CD4-positive, alpha-beta memory T cell (primary cell): ENCODE measurements around the gene SDF2L1. TPM values are rescaled to one million over a fixed set of nuclear protein-coding genes. Genes with fewer than 3 reads are reported as not detected.

Source experiments
- CTCF ChIA-PET: fragments of 350-600 bp; sonication (Branson Sonifier 250); formaldehyde crosslinking; loops from one replicate; lab custom pipeline; 2021; ENCODE audit warnings: inconsistent platforms; ENCODE audit not compliant: partially characterized antibody; lab: Charles Lee
- POLR2A ChIA-PET: fragments of 350-600 bp; sonication (Branson Sonifier 250); formaldehyde crosslinking; loops from one replicate; lab custom pipeline; 2021; ENCODE audit not compliant: partially characterized antibody; lab: Charles Lee
- DNase-seq, 5 donors: peaks; one replicate each; pipeline versions ENCODE4 v3.0.0 to v3.0.0-alpha.2; 2020 to 2022; ENCODE audit warnings: mixed read lengths in 1 of 5
- H3K27ac ChIP-seq: one replicate; pipeline ENCODE4 v1.7.0; 2013; ENCODE audit warnings: low read depth, low read length
- H3K27me3 ChIP-seq: 2 replicates; pipeline ENCODE4 v1.7.0; 2013; ENCODE audit warnings: mild to moderate bottlenecking, low read length, moderate library complexity; ENCODE audit not compliant: insufficient read depth
- H3K36me3 ChIP-seq: 2 replicates; pipeline ENCODE4 v1.7.0; 2013; ENCODE audit warnings: mild to moderate bottlenecking, low read length, moderate library complexity; ENCODE audit not compliant: insufficient read depth
- H3K4me1 ChIP-seq: 2 replicates; pipeline ENCODE4 v1.7.0; 2013; ENCODE audit warnings: mild to moderate bottlenecking, low read length, moderate library complexity; ENCODE audit not compliant: insufficient read depth
- H3K4me3 ChIP-seq, 2 donors: one replicate each; pipeline ENCODE4 v1.7.0; 2013; ENCODE audit warnings: low read length in 2 of 2, mild to moderate bottlenecking in 1 of 2
- H3K9me3 ChIP-seq, 2 donors: one replicate each; pipeline ENCODE4 v1.7.0; 2013; ENCODE audit warnings: low read length in 2 of 2, control low read depth in 1 of 2; ENCODE audit not compliant: control insufficient read depth in 1 of 2
- H3K27ac Mint-ChIP-seq, 7 donors: one replicate each; pipeline ENCODE4 v1.8.0; 2020 to 2021; ENCODE audit warnings: mixed read lengths in 7 of 7, mild to moderate bottlenecking in 6 of 7, inconsistent platforms in 3 of 7, moderate library complexity in 3 of 7
- H3K27me3 Mint-ChIP-seq, 2 donors: one replicate each; pipeline ENCODE4 v1.8.0; 2020 to 2021; ENCODE audit warnings: mixed read lengths in 2 of 2
- H3K36me3 Mint-ChIP-seq, 2 donors: one replicate each; pipeline ENCODE4 v1.8.0; 2020 to 2021; ENCODE audit warnings: mixed read lengths in 2 of 2, inconsistent platforms in 1 of 2, mild to moderate bottlenecking in 1 of 2
- H3K4me1 Mint-ChIP-seq, 4 donors: one replicate each; pipeline ENCODE4 v1.8.0; 2020 to 2021; ENCODE audit warnings: mixed read lengths in 4 of 4, mild to moderate bottlenecking in 1 of 4
- H3K4me3 Mint-ChIP-seq, 8 donors: one replicate each; pipeline ENCODE4 v1.8.0; 2020 to 2021; ENCODE audit warnings: mixed read lengths in 8 of 8, mild to moderate bottlenecking in 7 of 8, moderate library complexity in 6 of 8, inconsistent platforms in 3 of 8
- H3K9me3 Mint-ChIP-seq, 8 donors: one replicate each; pipeline ENCODE4 v1.8.0; 2020 to 2021; ENCODE audit warnings: mixed read lengths in 8 of 8, mild to moderate bottlenecking in 5 of 8, inconsistent platforms in 3 of 8, moderate library complexity in 1 of 8
- intact Hi-C: fragments of 100-400 bp; cut with micrococcal nuclease; formaldehyde crosslinking; loops from one replicate; pipeline ENCODE4 v1.15.1; 2023
- polyA plus RNA-seq, 2 donors: library from polyadenylated mRNA; unstranded; fragments of 300-500 nt; fragmentation: Illumina TruSeq; gene quantifications; one replicate each; pipeline ENCODE4 v1.2.3, GENCODE V29; 2021
- total RNA-seq, 2 experiments: library from RNA; stranded (reverse); gene quantifications; one replicate each; pipeline ENCODE4 v1.2.3, GENCODE V29; 2021

The SDF2L1 gene
- total and polyA plus RNA-seq, 4 experiments from 2014 or later = 39.6 to 99.1 (median 61.2) TPM

DNA sequence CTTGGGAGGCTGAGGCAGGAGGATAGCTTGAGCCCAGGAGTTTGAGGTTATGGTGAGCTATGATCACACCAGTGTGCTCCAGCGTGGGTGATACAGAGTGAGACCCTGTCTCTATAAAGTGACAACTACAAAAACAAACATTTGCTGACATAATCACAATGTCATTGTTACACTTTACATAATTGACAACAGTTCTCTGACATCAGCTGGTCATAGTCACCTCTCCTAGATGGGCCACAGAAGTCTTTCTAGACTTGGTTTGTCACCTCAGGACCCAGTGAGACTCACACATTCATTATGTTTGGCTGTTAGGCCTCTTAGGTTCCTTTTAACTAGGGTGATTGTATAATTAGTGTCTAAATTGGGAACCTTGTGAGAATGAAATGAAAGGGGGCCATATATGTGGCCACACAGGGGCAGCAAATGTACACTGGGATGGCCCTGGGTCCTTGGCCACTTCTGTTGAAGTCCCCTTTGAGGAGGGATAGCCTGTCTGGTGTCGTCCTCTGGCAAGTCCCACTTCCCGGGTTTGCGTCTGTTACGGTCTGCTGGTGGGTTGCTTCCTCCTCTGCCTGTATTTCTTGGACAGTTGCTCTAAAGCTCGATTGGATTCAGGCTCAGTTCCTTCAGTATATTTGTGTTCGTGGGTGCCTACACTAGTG lies 17.9 kb downstream of the SDF2L1 start:
- intact Hi-C loops = no loop called here
- Mint-ChIP-seq H3K27ac (no peak overlapping the region), H3K4me1 (peaks cover 11 to 17% (median 14%) of the 10 kb centered on the region in 4 donors), H3K9me3 (peaks cover 0 to 2% (median 0%) of the 10 kb centered on the region in 8 donors), H3K27me3 (no peaks in the 10 kb centered on the region), H3K4me3 (peak overlapping the region in 3 of 8 donors; percentile 8 to 25 (median 17)), H3K36me3 (no peaks in the 10 kb centered on the region)
- POLR2A ChIA-PET = interaction anchor here (1.5 kb wide), 1 partner anchor 9 kb away, joined by 5 read pairs; no protein-coding TSS in a partner anchor
- CTCF ChIA-PET = interaction anchor here (0.8 to 2.0 kb wide), 3 partner anchors 13 to 30 kb away, joined by 3 to 8 read pairs (median 5); partner anchors contain the start of gene YDJC
- no peak for DNase-seq
- Histone ChIP-seq H3K4me1 (peaks cover 16% of the 10 kb centered on the region), H3K36me3 (no peaks in the 10 kb centered on the region), H3K9me3 (no peaks in the 10 kb centered on the region), H3K27me3 (no peaks in the 10 kb centered on the region), H3K27ac (no peak overlapping the region), H3K4me3 (no peak overlapping the region)

DNA sequence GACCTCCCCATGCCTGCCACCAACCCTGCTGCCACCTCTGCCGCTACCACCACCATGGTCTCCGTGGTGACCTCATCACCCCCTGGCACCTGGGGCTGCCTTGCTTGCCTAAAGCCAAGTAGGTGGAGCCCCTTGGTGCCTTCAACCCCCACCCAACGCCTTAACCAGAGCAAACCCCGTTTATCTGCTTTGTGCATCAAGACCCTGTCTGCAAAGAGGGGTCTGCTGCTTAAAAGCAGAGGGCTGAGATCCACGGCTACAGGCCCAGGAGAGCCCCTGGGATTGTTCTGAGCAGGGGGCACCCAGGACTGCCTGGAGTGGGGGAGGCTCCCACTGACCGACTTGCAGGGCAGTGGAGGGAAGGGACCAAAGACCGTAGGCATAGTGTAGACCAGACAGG lies 18.8 kb downstream of the SDF2L1 start:
- peaks cover 13 to 24% (median 18%) of the 10 kb centered on the region in 4 donors for H3K4me1 Mint-ChIP-seq
- peaks cover 0 to 1% of the 10 kb centered on the region in 2 donors for H3K36me3 Mint-ChIP-seq
- DNase-seq = no peak
- ChIA-PET POLR2A (interaction anchor here (1.5 kb wide), 1 partner anchor 9 kb away, joined by 5 read pairs; no protein-coding TSS in a partner anchor), CTCF (interaction anchor here (2.0 kb wide), 1 partner anchor 31 kb away, joined by 8 read pairs; the partner anchor contains the start of gene YDJC)
- peak overlapping the region in 1 of 8 donors; percentile 15 for H3K4me3 Mint-ChIP-seq
- no peak overlapping the region for H3K4me3 ChIP-seq
- H3K9me3 Mint-ChIP-seq = peaks cover 0 to 2% (median 0%) of the 10 kb centered on the region in 8 donors
- H3K27ac ChIP-seq = no peak overlapping the region
- no peaks in the 10 kb centered on the region for H3K9me3 ChIP-seq
- H3K27me3 Mint-ChIP-seq = no peaks in the 10 kb centered on the region
- H3K27ac Mint-ChIP-seq = no peak overlapping the region
- no peaks in the 10 kb centered on the region for H3K36me3 ChIP-seq
- peaks cover 23% of the 10 kb centered on the region for H3K4me1 ChIP-seq
- no peaks in the 10 kb centered on the region for H3K27me3 ChIP-seq
- intact Hi-C loops = no loop called here

GRCh38 chr22:21661991-21662390 lies 19.9 kb downstream of the SDF2L1 start:
- Histone ChIP-seq H3K36me3 (no peaks in the 10 kb centered on the region), H3K27ac (no peak overlapping the region), H3K27me3 (no peaks in the 10 kb centered on the region), H3K9me3 (no peaks in the 10 kb centered on the region), H3K4me1 (peaks cover 22% of the 10 kb centered on the region), H3K4me3 (no peak overlapping the region)
- POLR2A ChIA-PET = no interaction called here
- DNase-seq = no peak
- no peaks in the 10 kb centered on the region for H3K27me3 Mint-ChIP-seq
- CTCF ChIA-PET = no interaction called here
- peaks cover 7 to 24% (median 15%) of the 10 kb centered on the region in 4 donors for H3K4me1 Mint-ChIP-seq
- H3K9me3 Mint-ChIP-seq = peaks cover 0 to 2% (median 0%) of the 10 kb centered on the region in 8 donors
- H3K27ac Mint-ChIP-seq = no peak overlapping the region
- peak overlapping the region in 1 of 8 donors; percentile 43 for H3K4me3 Mint-ChIP-seq
- H3K36me3 Mint-ChIP-seq = peaks cover 0 to 6% of the 10 kb centered on the region in 2 donors
- intact Hi-C loops = no loop called here

DNA sequence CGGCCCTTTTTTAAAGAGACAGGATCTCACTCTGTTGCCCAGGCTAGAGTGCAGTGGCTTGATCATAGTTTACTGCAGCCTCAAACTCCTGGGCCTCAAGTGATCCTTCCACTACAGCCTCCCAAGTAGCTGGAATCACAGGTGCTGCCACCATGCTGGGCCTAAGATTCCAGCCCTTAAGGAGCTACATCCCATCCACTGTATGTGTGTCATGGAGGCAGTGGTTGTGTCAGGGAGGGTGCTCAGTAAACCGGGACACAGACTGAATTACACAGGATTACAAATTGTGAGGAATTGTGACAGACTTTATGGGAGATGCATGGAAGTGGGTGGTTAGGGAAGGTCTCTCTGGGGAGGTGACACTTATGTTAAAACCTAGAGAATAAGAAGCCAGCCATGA lies 21.6 kb downstream of the SDF2L1 start:
- Mint-ChIP-seq H3K36me3 (peaks cover 0 to 6% of the 10 kb centered on the region in 2 donors), H3K9me3 (peaks cover 0 to 2% (median 0%) of the 10 kb centered on the region in 8 donors), H3K27ac (peak overlapping the region in 1 of 7 donors; percentile 87), H3K4me1 (peaks cover 10 to 34% (median 22%) of the 10 kb centered on the region in 4 donors), H3K27me3 (no peaks in the 10 kb centered on the region), H3K4me3 (peak overlapping the region in 6 of 8 donors; percentile 37 to 81 (median 60))
- Histone ChIP-seq H3K4me1 (peaks cover 25% of the 10 kb centered on the region), H3K27me3 (no peaks in the 10 kb centered on the region), H3K36me3 (no peaks in the 10 kb centered on the region), H3K27ac (no peak overlapping the region), H3K4me3 (no peak overlapping the region), H3K9me3 (no peaks in the 10 kb centered on the region)
- intact Hi-C loops = no loop called here
- ChIA-PET POLR2A (interaction anchor here (2.6 kb wide), 1 partner anchor 22 kb away, joined by 22 read pairs; the partner anchor contains the start of gene SDF2L1), CTCF (interaction anchor here (1.9 kb wide), 1 partner anchor 17 kb away, joined by 5 read pairs; no protein-coding TSS in a partner anchor)
- no peak for DNase-seq

- H3K36me3 Mint-ChIP-seq = peaks cover 3 to 14% of the 10 kb centered on the region in 2 donors
- CTCF ChIA-PET = interaction anchor here (1.3 to 2.1 kb wide), 3 partner anchors 18 to 36 kb away, joined by 3 to 15 read pairs (median 10); partner anchors contain the start of genes SDF2L1 and YDJC
- intact Hi-C loops = no loop called here
- peak overlapping the region; percentile 89 to 100 (median 97) for H3K4me3 Mint-ChIP-seq
- H3K27ac ChIP-seq = peak overlapping the region; percentile 83
- peak overlapping the region; percentile 93 to 99 (median 98) for H3K27ac Mint-ChIP-seq
- no peak for DNase-seq
- H3K9me3 ChIP-seq = no peaks in the 10 kb centered on the region
- peak overlapping the region; percentile 43 to 97 for H3K4me3 ChIP-seq
- peaks cover 14 to 45% (median 29%) of the 10 kb centered on the region in 4 donors for H3K4me1 Mint-ChIP-seq
- H3K27me3 Mint-ChIP-seq = no peaks in the 10 kb centered on the region
- POLR2A ChIA-PET = interaction anchor here (1.2 to 2.6 kb wide), 9 partner anchors 9 to 317 kb away, joined by 3 to 22 read pairs (median 6); partner anchors contain the start of genes SDF2L1, TOP3B, YDJC and YPEL1
- peaks cover 4% of the 10 kb centered on the region for H3K36me3 ChIP-seq
- peaks cover 0 to 2% (median 0%) of the 10 kb centered on the region in 8 donors for H3K9me3 Mint-ChIP-seq
- peaks cover 25% of the 10 kb centered on the region for H3K4me1 ChIP-seq
- H3K27me3 ChIP-seq = no peaks in the 10 kb centered on the region
Measured at GRCh38 chr22:21665047-21665851, 23.1 kb downstream of the SDF2L1 start.

DNA sequence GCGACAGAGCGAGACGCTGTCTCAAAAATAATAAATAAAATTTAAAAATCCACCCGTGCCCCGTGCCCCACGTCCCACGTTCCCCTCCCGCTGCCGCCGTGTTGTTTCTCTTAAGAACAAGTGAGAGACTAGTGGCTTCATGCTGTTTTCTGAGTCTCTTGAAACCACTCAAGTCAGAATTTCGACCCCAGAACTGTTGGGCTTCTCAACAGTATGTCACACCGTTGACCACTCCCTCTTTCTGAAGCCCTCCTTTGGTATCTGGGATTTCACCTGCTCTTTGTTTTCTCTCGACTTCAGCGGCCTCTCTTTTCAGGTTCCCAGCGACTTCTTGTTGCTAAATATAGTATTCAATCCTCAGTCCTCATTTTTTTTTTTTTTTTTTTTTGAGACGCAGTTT lies 24.7 kb downstream of the SDF2L1 start:
- peak overlapping the region; percentile 52 to 99 (median 76) for H3K27ac Mint-ChIP-seq
- H3K36me3 Mint-ChIP-seq = peaks cover 8 to 28% of the 10 kb centered on the region in 2 donors
- ChIA-PET CTCF (interaction anchor here (1.9 to 2.1 kb wide), 2 partner anchors 24 to 37 kb away, joined by 10 to 15 read pairs; partner anchors contain the start of genes SDF2L1 and YDJC), POLR2A (interaction anchor here (1.0 to 1.9 kb wide), 5 partner anchors 14 to 316 kb away, joined by 3 to 19 read pairs (median 4); partner anchors contain the start of genes CCDC116, TOP3B and YDJC)
- intact Hi-C loops = loop anchor here (1.0 kb wide), 2 partner anchors 14 to 24 kb away; partner anchors contain the start of gene SDF2L1
- peak overlapping the region; percentile 89 to 100 (median 97) for H3K4me3 Mint-ChIP-seq
- no peaks in the 10 kb centered on the region for H3K9me3 Mint-ChIP-seq
- H3K27me3 ChIP-seq = no peaks in the 10 kb centered on the region
- no peak for DNase-seq
- peaks cover 18% of the 10 kb centered on the region for H3K36me3 ChIP-seq
- peak overlapping the region; percentile 83 for H3K27ac ChIP-seq
- H3K4me1 ChIP-seq = peaks cover 25% of the 10 kb centered on the region
- peaks cover 19 to 45% (median 32%) of the 10 kb centered on the region in 4 donors for H3K4me1 Mint-ChIP-seq
- H3K4me3 ChIP-seq = peak overlapping the region; percentile 43 to 97
- H3K9me3 ChIP-seq = no peaks in the 10 kb centered on the region
- no peaks in the 10 kb centered on the region for H3K27me3 Mint-ChIP-seq
